ENCODE measurements around the gene SCN4A. TPM values are rescaled to one million over a fixed set of nuclear protein-coding genes. Genes with fewer than 3 reads are reported as not detected.

SCN4A gene
- total RNA-seq, 6 donors from 2014 or later: under 0.01 to 0.44 (median 0.20) TPM; not detected in 3

- H3K27ac ChIP-seq: no peak overlapping the region
- no peaks in the 10 kb centered on the region for H3K9me3 ChIP-seq
- DNase-seq (no peak), ATAC-seq (ENCODE audit: low FRiP score in 2 of 2) (no peak)
- H3K4me1 ChIP-seq: no peaks in the 10 kb centered on the region
- WGBS, 2 donors: 90 to 91% methylated on average over 9 of the region's 9 CpGs
- no peaks in the 10 kb centered on the region for H3K36me3 ChIP-seq
- no peaks in the 10 kb centered on the region for H3K27me3 ChIP-seq
- TF ChIP-seq POLR2AphosphoS5 (IDR thresholded peaks at IDR 0.05) (no peak), POLR2A (IDR thresholded peaks at IDR 0.05) (no peak), CTCF (IDR thresholded peaks at IDR 0.05) (no peak), EP300 (IDR thresholded peaks at IDR 0.05) (no peak)
- H3K4me3 ChIP-seq: no peak overlapping the region
Observed at GRCh38 chr17:63939401-63939800, 33.3 kb downstream of the SCN4A start.

GRCh38 chr17:63937920-63938319 is 34.8 kb downstream of the SCN4A start:
- Histone ChIP-seq H3K27ac (no peak overlapping the region), H3K4me1 (no peaks in the 10 kb centered on the region), H3K9me3 (no peaks in the 10 kb centered on the region), H3K27me3 (no peaks in the 10 kb centered on the region), H3K4me3 (no peak overlapping the region), H3K36me3 (no peaks in the 10 kb centered on the region)
- 84 to 95% methylated on average over 4 of the region's 4 CpGs for WGBS, 2 donors
- DNase-seq: no peak
- ATAC-seq (ENCODE audit: low FRiP score in 2 of 2): no peak
- no peak for TF ChIP-seq POLR2AphosphoS5 (IDR thresholded peaks at IDR 0.05)
- no peak for TF ChIP-seq CTCF (IDR thresholded peaks at IDR 0.05)
- no peak for TF ChIP-seq EP300 (IDR thresholded peaks at IDR 0.05)
- no peak for TF ChIP-seq POLR2A (IDR thresholded peaks at IDR 0.05)

DNA sequence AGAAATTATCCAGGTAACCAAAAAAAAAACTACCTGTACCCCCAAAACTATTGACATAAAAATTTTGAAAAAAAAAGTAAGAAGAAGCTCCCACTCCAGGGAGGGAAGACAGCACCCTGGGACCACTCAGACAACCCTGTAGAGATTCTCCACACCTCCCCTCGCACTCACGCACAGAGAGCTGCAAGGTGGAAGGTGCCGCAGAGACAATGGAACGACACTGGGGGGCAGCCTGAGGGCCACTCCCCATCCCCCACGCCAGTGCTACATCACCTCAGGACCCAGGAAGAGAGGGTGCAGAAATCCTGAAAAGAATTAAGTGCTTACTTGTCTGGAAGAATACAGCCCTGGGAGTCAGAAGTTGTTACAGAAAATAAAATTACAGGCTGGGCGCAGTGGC is 35.4 kb downstream of the SCN4A start:
- no peak for TF ChIP-seq POLR2A (IDR thresholded peaks at IDR 0.05)
- TF ChIP-seq EP300 (IDR thresholded peaks at IDR 0.05): no peak
- no peak for TF ChIP-seq CTCF (IDR thresholded peaks at IDR 0.05)
- TF ChIP-seq POLR2AphosphoS5 (IDR thresholded peaks at IDR 0.05): no peak
- Histone ChIP-seq H3K4me3 (no peak overlapping the region), H3K4me1 (peaks cover 0 to 3% (median under 1%) of the 10 kb centered on the region in 4 donors), H3K27ac (no peak overlapping the region), H3K9me3 (no peaks in the 10 kb centered on the region), H3K36me3 (no peaks in the 10 kb centered on the region), H3K27me3 (no peaks in the 10 kb centered on the region)
- 87 to 88% methylated on average over 6 of the region's 6 CpGs for WGBS, 2 donors
- ATAC-seq (ENCODE audit: low FRiP score in 2 of 2) (no peak), DNase-seq (no peak)

GRCh38 chr17:63934183-63935112 is 38.3 kb downstream of the SCN4A start:
- no peaks in the 10 kb centered on the region for H3K27me3 ChIP-seq
- no peak for TF ChIP-seq EP300 (IDR thresholded peaks at IDR 0.05)
- TF ChIP-seq CTCF (IDR thresholded peaks at IDR 0.05): no peak
- ATAC-seq (ENCODE audit: low FRiP score in 2 of 2): no peak
- DNase-seq: no peak
- H3K36me3 ChIP-seq: no peaks in the 10 kb centered on the region
- H3K9me3 ChIP-seq: no peaks in the 10 kb centered on the region
- no peak overlapping the region for H3K27ac ChIP-seq
- WGBS, 2 donors: 85% methylated on average over 20 to 21 of the region's 21 CpGs
- H3K4me3 ChIP-seq: no peak overlapping the region
- peaks cover 14 to 24% (median 16%) of the 10 kb centered on the region in 4 donors for H3K4me1 ChIP-seq

- no peak for ATAC-seq (ENCODE audit: low FRiP score in 2 of 2)
- Histone ChIP-seq H3K9me3 (no peaks in the 10 kb centered on the region), H3K4me3 (no peak overlapping the region), H3K4me1 (peaks cover 14 to 24% (median 16%) of the 10 kb centered on the region in 4 donors), H3K27me3 (no peaks in the 10 kb centered on the region), H3K36me3 (no peaks in the 10 kb centered on the region), H3K27ac (no peak overlapping the region)
- no peak for DNase-seq
- WGBS, 2 donors: 83 to 88% methylated on average over 8 of the region's 8 CpGs
- TF ChIP-seq POLR2A (IDR thresholded peaks at IDR 0.05): no peak
- no peak for TF ChIP-seq POLR2AphosphoS5 (IDR thresholded peaks at IDR 0.05)
- no peak for TF ChIP-seq CTCF (IDR thresholded peaks at IDR 0.05)
- no peak for TF ChIP-seq EP300 (IDR thresholded peaks at IDR 0.05)
Observed at GRCh38 chr17:63933598-63933997, 39.1 kb downstream of the SCN4A start.

All from upper lobe of left lung (tissue), 6 donors.